ENCODE data around the gene FCSK.

Gene FCSK

GRCh38 chr16:70460737-70461261, 6.4 kb downstream of the FCSK start:
- TF ChIP-seq EGR1 (IDR thresholded peaks at IDR 0.05): no peak
- no peak for TF ChIP-seq TCF12 (IDR thresholded peaks at IDR 0.05; ENCODE audit: low read depth)
- no peak for TF ChIP-seq EP300 (IDR thresholded peaks at IDR 0.05; ENCODE audit: borderline replicate concordance)
- no peak for TF ChIP-seq NFIC (IDR thresholded peaks at IDR 0.05)
- TF ChIP-seq USF1 (IDR thresholded peaks at IDR 0.05): no peak
- no peak for TF ChIP-seq CEBPB (IDR thresholded peaks at IDR 0.05)
- TF ChIP-seq TEAD4 (IDR thresholded peaks at IDR 0.05): no peak
- no peak for TF ChIP-seq MAX (IDR thresholded peaks at IDR 0.05)
- no peak for TF ChIP-seq RAD21 (IDR thresholded peaks at IDR 0.05; ENCODE audit: low read depth)
- TF ChIP-seq REST (IDR thresholded peaks at IDR 0.05; ENCODE audit: low read depth): no peak
- TF ChIP-seq FOXM1 (IDR thresholded peaks at IDR 0.05; ENCODE audit: borderline replicate concordance, low read depth): no peak
- TF ChIP-seq TAF1 (IDR thresholded peaks at IDR 0.05; ENCODE audit: low read depth): no peak
- no peak for TF ChIP-seq YY1 (IDR thresholded peaks at IDR 0.05; ENCODE audit: low read depth)
- no peak for TF ChIP-seq CREB1 (IDR thresholded peaks at IDR 0.05; ENCODE audit: low read depth)
- TF ChIP-seq ZBTB7A (IDR thresholded peaks at IDR 0.05; ENCODE audit: low read depth): no peak

GRCh38 chr16:70463235-70463634, 8.8 kb downstream of the FCSK start:
- TF ChIP-seq EP300 (IDR thresholded peaks at IDR 0.05; ENCODE audit: borderline replicate concordance) (no peak), FOXM1 (IDR thresholded peaks at IDR 0.05; ENCODE audit: borderline replicate concordance, low read depth) (no peak), YY1 (IDR thresholded peaks at IDR 0.05; ENCODE audit: low read depth) (no peak), REST (IDR thresholded peaks at IDR 0.05; ENCODE audit: low read depth) (no peak), TCF12 (IDR thresholded peaks at IDR 0.05; ENCODE audit: low read depth) (no peak), EGR1 (IDR thresholded peaks at IDR 0.05) (no peak), CREB1 (IDR thresholded peaks at IDR 0.05; ENCODE audit: low read depth) (no peak), CEBPB (IDR thresholded peaks at IDR 0.05) (no peak), TAF1 (IDR thresholded peaks at IDR 0.05; ENCODE audit: low read depth) (no peak), ZBTB7A (IDR thresholded peaks at IDR 0.05; ENCODE audit: low read depth) (no peak), RAD21 (IDR thresholded peaks at IDR 0.05; ENCODE audit: low read depth) (no peak), NFIC (IDR thresholded peaks at IDR 0.05) (no peak), MAX (IDR thresholded peaks at IDR 0.05) (no peak)

GRCh38 chr16:70465999-70466804, 11.8 kb downstream of the FCSK start:
- TF ChIP-seq EP300 (IDR thresholded peaks at IDR 0.05; ENCODE audit: borderline replicate concordance) (no peak), ZBTB7A (IDR thresholded peaks at IDR 0.05; ENCODE audit: low read depth) (no peak), TEAD4 (IDR thresholded peaks at IDR 0.05) (no peak), CEBPB (IDR thresholded peaks at IDR 0.05) (no peak), CREB1 (IDR thresholded peaks at IDR 0.05; ENCODE audit: low read depth) (no peak), USF1 (IDR thresholded peaks at IDR 0.05) (no peak), NFIC (IDR thresholded peaks at IDR 0.05) (no peak), RAD21 (IDR thresholded peaks at IDR 0.05; ENCODE audit: low read depth) (no peak), MAX (IDR thresholded peaks at IDR 0.05) (no peak), FOXM1 (IDR thresholded peaks at IDR 0.05; ENCODE audit: borderline replicate concordance, low read depth) (no peak)

- TF ChIP-seq NFIC (IDR thresholded peaks at IDR 0.05): no peak
- no peak for TF ChIP-seq REST (IDR thresholded peaks at IDR 0.05; ENCODE audit: low read depth)
- TF ChIP-seq MAX (IDR thresholded peaks at IDR 0.05): no peak
- no peak for TF ChIP-seq TCF12 (IDR thresholded peaks at IDR 0.05; ENCODE audit: low read depth)
- no peak for TF ChIP-seq RAD21 (IDR thresholded peaks at IDR 0.05; ENCODE audit: low read depth)
- no peak for TF ChIP-seq ZBTB7A (IDR thresholded peaks at IDR 0.05; ENCODE audit: low read depth)
- no peak for TF ChIP-seq FOXM1 (IDR thresholded peaks at IDR 0.05; ENCODE audit: borderline replicate concordance, low read depth)
- no peak for TF ChIP-seq TEAD4 (IDR thresholded peaks at IDR 0.05)
- TF ChIP-seq CEBPB (IDR thresholded peaks at IDR 0.05): no peak
- TF ChIP-seq CREB1 (IDR thresholded peaks at IDR 0.05; ENCODE audit: low read depth): no peak
- no peak for TF ChIP-seq YY1 (IDR thresholded peaks at IDR 0.05; ENCODE audit: low read depth)
- no peak for TF ChIP-seq EGR1 (IDR thresholded peaks at IDR 0.05)
- TF ChIP-seq USF1 (IDR thresholded peaks at IDR 0.05): no peak
- TF ChIP-seq TAF1 (IDR thresholded peaks at IDR 0.05; ENCODE audit: low read depth): no peak
- TF ChIP-seq EP300 (IDR thresholded peaks at IDR 0.05; ENCODE audit: borderline replicate concordance): no peak
Measured at GRCh38 chr16:70466805-70467076, 12.3 kb downstream of the FCSK start.
